ENCODE data around the gene NCDN. TPM values are rescaled to one million over a fixed set of nuclear protein-coding genes. Genes with fewer than 3 reads are reported as not detected.

The NCDN gene
- total RNA-seq, 1 donor from 2014 or later = 12.5 TPM

DNA sequence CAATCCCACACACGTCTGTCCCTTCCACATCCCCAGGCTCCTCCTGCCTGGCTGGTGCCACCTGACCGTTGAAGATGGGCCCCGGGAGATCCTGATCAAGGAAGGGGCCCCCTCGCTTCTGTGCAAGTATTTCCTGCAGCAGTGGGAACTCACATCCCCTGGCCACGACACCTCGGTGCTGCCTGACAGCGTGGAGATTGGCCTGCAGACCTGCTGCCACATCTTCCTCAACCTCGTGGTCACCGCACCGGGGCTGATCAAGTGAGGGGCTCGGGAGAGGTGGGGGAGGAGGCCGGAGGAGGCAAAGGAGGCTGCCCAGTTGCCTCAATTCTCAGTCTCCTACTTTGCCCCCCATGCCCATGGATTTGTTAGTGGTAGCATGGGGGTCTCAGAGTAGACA, 5.6 kb downstream of the NCDN start:
- DNase-seq (ENCODE audit: low read depth) = no peak
- TF ChIP-seq CTCF (conservative IDR thresholded peaks at IDR 0.05; ENCODE audit: low read depth, low read length) = no peak
- no peak overlapping the region for H3K4me3 ChIP-seq (ENCODE audit: low read depth, low read length)

- no peak overlapping the region for H3K4me3 ChIP-seq (ENCODE audit: low read depth, low read length)
- no peak for DNase-seq (ENCODE audit: low read depth)
- peak; percentile 77 for TF ChIP-seq CTCF (conservative IDR thresholded peaks at IDR 0.05; ENCODE audit: low read depth, low read length)
Observed at GRCh38 chr1:35564037-35564883, 6.7 kb downstream of the NCDN start.

DNA sequence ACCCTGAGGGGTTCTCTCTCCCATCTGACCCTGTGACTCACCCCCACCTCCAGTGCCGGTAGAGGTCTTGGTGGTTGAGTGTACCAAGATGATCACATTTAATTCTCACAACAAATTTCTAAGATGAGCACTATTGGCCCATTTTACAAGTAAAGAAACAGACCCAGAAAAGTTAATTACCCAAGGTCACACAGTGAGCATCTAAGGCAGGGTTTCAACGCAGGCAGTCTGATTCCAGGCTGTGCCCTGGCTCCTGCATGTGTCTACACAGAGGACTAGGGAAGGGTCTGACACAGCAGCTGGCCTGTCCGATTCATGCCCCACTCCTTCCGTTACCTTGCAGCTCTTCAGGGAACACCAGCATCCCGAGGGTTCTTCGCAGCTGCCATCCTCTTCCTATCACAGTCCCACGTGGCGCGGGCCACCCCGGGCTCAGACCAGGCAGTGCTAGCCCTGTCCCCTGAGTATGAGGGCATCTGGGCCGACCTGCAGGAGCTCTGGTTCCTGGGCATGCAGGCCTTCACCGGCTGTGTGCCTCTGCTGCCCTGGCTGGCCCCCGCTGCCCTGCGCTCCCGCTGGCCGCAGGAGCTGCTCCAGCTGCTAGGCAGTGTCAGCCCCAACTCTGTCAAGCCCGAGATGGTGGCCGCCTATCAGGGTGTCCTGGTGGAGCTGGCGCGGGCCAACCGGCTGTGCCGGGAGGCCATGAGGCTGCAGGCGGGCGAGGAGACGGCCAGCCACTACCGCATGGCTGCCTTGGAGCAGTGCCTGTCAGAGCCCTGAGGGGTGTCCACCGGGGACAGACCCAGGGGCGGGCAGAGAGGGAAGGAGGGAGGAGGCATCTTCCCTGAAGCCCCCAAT, 7.5 kb downstream of the NCDN start:
- no peak overlapping the region for H3K4me3 ChIP-seq (ENCODE audit: low read depth, low read length)
- no peak for TF ChIP-seq CTCF (conservative IDR thresholded peaks at IDR 0.05; ENCODE audit: low read depth, low read length)
- no peak for DNase-seq (ENCODE audit: low read depth)

DNA sequence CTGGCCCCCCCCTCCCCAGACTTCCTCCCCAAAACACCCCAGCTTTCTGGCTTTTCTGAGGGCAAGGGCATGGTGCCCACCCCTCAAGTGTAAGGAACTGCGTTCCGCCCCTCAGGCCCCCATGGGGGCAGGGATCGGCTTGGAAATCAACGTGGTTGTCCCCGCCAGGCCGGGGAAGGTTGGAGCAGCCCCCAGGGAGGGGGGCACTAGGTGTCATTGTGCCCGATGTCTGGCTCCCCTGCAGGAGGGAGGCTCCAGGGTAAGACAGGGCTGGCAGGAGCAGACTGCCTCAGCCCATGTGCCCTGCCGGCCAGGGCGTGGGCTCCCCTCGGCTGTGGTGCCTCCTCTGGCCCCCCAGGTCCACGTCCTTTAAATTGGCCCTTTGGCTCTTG, 8.1 kb downstream of the NCDN start:
- TF ChIP-seq CTCF (conservative IDR thresholded peaks at IDR 0.05; ENCODE audit: low read depth, low read length) = no peak
- no peak overlapping the region for H3K4me3 ChIP-seq (ENCODE audit: low read depth, low read length)
- no peak for DNase-seq (ENCODE audit: low read depth)

DNA sequence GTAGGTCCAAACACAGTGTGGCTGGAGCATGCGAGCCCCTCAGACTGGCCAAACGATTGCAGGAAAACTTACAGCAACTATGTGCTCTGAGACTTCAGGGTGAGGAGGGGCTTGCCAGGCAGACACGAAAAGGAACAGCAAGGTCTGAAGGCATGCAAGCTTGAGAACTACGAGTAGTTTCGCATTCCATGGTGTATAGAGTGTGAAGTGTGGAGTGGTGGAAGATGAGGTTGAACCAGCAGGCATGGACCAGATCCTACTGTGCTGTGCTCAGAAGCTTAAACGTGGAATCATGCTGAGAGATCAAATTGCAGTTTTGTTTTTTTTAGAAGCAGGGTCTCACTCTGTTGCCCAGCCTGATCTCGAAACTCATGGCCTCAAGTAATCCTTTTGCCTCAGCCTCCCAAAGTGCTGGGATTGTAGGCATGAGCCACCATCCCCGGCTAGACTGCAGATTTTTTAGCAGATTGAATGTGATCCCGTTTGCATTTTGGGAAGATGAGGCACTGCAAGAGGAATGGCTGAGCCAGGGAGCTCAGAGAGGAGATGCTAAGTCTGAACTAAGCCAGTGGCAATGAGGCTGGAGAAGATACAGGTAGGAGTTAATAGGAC, 10.5 kb downstream of the NCDN start:
- no peak for DNase-seq (ENCODE audit: low read depth)
- H3K4me3 ChIP-seq (ENCODE audit: low read depth, low read length) = no peak overlapping the region
- TF ChIP-seq CTCF (conservative IDR thresholded peaks at IDR 0.05; ENCODE audit: low read depth, low read length) = no peak

- no peak overlapping the region for H3K4me3 ChIP-seq (ENCODE audit: low read depth, low read length)
- no peak for DNase-seq (ENCODE audit: low read depth)
- TF ChIP-seq CTCF (conservative IDR thresholded peaks at IDR 0.05; ENCODE audit: low read depth, low read length) = peak; percentile 93
Observed at GRCh38 chr1:35568975-35569395, 11.4 kb downstream of the NCDN start.
